C4-2B (cell line): ENCODE data around the gene SORL1.

ENCODE experiments used
- CTCF ChIP-seq: fragments of 450-650 bp; conservative IDR thresholded peaks from 2 replicates; pipeline ENCODE4 v1.5.1; 2017; ENCODE audit warnings: mild to moderate bottlenecking
- ZFX ChIP-seq: fragments of 450-650 bp; IDR thresholded peaks from 2 replicates; pipeline ENCODE4 v1.6.1; 2017

- TF ChIP-seq ZFX = no peak
- no peak for TF ChIP-seq CTCF
Measured at GRCh38 chr11:121564948-121565684, 113.0 kb downstream of the SORL1 start.
